GM12875 (cell line): ENCODE results near the gene SEMA5A.

Experiments used
- H3K4me3 ChIP-seq: one replicate; pipeline ENCODE4 v1.5.1; 2011; ENCODE audit warnings: low read depth, low read length, control low read depth
- TF ChIP-seq, protein P1 (sequence below): IDR thresholded peaks from 2 replicates; pipeline ENCODE4 v1.5.1; 2011; ENCODE audit warnings: low read depth, mild to moderate bottlenecking, control low read depth, inconsistent platforms, low read length, moderate library complexity, borderline replicate concordance; ENCODE audit not compliant: insufficient read depth

SEMA5A gene

DNA sequence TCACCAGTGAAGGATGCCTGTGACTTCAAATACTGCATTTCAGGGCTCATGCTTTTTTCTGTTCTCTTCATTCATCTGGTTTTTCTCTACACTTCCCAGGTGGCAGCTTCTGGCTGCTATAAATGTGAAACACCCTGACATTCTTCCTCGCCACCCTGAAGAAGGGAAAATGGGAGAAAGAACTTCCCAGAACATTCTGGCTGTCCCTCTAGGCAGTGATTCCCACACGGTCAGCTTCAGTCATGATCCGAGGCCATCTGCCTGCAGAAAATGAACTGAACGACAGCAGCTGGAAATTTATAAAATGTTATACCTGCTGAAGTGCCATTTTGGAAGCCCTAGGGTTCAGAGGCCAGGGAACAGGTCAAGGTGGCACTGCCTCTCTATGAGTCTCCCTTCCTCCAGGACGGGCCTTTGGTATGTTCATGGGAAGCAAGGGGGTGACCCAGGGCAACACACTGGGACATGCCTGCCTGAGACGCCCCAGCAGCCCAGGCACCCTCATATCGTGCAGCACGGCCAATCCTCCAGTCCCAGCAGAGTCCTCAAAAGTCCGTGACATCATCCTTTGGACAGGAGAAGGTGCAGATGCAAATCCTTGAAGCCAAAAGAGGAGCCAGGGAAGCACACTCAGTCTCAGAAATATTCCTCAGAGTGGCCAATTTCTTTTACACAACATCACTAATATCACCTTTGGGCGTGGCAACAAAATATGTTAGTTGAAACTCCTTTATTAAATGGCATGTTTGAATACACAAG lies 107.1 kb downstream of the SEMA5A start:
- TF ChIP-seq, protein P1, sequence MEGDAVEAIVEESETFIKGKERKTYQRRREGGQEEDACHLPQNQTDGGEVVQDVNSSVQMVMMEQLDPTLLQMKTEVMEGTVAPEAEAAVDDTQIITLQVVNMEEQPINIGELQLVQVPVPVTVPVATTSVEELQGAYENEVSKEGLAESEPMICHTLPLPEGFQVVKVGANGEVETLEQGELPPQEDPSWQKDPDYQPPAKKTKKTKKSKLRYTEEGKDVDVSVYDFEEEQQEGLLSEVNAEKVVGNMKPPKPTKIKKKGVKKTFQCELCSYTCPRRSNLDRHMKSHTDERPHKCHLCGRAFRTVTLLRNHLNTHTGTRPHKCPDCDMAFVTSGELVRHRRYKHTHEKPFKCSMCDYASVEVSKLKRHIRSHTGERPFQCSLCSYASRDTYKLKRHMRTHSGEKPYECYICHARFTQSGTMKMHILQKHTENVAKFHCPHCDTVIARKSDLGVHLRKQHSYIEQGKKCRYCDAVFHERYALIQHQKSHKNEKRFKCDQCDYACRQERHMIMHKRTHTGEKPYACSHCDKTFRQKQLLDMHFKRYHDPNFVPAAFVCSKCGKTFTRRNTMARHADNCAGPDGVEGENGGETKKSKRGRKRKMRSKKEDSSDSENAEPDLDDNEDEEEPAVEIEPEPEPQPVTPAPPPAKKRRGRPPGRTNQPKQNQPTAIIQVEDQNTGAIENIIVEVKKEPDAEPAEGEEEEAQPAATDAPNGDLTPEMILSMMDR = no peak

DNA sequence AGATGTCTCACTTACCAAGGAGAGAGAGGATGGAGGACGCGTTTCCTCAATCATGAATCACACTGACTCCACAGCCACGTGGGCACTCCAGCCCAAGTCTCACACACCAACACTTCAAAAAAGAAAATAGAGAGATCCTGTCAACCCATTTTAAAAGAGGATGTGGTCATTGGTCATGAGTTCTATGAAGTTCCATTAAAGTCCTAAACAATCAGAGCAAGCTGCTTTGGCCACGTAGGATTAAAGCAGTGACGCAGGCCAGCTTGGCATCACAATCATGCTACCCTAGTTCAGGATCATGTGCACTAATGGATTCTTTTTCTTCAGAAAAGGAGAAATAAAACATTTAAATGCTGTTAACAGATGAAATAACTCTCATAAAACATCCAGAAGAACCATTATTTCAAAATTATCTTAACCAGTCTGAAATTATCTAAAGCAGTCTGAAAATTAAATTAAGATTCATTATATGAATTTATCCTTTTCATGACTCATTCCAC lies 108.1 kb downstream of the SEMA5A start:
- no peak overlapping the region for H3K4me3 ChIP-seq
- TF ChIP-seq, protein P1 = no peak

More for the DNA sequence above, 107.1 kb downstream of the SEMA5A start:
- H3K4me3 ChIP-seq = no peak overlapping the region

DNA sequence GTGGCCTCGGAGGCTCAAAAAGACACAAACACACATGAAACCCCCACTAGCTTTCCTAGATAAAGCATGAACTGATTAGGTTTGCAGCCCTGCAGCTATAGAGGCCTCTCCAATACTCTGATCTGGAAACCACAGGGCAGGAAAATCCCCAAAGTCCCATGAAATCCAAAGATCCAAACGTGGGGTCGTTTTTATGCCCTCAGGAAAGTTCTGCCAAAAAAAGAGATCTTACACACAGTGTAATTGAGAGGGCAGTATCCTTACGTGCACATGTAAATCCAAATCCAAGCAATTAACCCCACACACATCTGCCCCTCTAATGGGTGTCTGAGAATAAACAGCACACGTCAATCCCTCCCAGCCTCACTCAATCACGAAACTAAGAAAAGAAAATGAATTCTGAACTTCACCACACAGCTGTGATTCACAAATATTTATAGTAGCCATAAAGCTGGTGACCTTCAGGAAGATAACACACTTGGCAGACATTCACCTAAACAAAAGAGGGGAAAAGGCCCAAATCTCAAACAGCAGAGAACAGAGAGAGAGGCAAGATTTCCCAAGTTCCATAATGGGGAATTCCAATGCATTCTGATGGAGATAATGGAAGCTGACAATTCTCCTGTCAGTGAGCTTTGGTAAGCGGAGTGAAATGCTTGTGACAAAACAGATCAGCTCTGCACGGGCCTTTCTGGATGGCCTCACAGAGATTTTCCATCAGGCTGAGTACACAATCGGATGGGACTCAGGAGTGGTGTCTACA lies 114.2 kb downstream of the SEMA5A start:
- H3K4me3 ChIP-seq = no peak overlapping the region
- TF ChIP-seq, protein P1 = no peak

DNA sequence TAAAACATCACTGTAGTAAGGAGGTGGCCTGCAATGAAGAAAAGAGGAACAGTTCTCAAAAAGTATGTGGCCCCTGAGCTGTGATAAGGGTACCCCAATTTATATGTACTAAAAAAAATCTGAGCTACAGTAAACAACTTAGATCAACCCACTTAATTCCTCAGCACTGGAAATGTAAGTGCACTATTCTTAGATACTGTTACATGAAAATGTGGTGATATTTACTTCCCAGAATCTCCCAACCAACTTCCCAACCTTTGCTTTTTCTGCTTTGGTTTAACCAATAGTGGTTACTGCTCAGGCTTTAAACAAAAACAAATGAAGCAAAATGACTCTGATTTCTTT lies 114.8 kb downstream of the SEMA5A start:
- TF ChIP-seq, protein P1 = no peak
- no peak overlapping the region for H3K4me3 ChIP-seq

DNA sequence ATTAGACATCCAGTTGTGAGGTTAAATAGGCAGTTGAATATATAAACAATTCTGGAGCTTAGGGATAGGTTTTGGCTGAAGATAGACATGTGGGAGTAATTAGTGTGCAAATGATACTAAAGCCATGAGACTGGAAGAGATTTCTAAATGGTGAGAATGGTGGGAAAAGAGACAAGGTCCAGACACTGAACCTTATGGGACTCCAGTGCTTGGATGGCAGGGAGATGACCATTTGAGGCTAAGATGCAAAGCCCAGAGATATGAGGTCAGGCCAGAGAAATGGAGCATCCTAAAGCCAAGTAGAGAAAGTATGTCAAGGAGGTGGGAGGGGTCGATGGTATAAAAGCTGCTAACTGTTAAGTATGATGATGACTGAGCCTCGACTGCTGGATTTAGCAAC lies 115.6 kb downstream of the SEMA5A start:
- H3K4me3 ChIP-seq = no peak overlapping the region
- TF ChIP-seq, protein P1 = no peak

DNA sequence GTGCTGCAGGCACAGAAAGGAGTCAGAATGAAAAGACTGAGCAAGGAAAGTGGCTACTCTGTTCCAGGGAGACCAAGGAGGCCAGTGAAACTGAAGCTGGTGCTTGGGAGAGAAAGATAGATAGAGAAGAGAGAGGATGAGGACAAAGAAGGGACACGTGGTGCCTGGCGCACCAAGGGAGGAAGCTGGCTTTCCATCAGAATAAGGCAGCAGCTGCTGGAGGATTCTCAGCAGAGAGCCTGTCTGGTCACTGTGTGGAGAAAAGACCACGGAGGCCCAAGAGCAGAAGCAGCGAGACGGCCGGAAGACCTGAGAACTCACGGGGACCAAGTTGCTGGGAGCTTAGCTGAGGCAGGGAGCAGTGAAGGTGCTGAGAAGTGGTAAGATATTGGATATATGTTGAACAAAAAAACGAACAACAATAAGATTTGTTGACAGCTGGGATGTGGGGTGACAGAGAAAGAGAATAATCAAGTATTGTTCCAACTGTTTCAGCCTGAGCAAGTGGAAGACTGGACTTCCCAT lies 116.1 kb downstream of the SEMA5A start:
- H3K4me3 ChIP-seq = no peak overlapping the region
- TF ChIP-seq, protein P1 = no peak
